ENCODE data around the gene GPR146. TPM values are rescaled to one million over a fixed set of nuclear protein-coding genes. Genes with fewer than 3 reads are reported as not detected.

The GPR146 gene
- total RNA-seq, 1 donor from 2014 or later: 0.79 TPM

DNA sequence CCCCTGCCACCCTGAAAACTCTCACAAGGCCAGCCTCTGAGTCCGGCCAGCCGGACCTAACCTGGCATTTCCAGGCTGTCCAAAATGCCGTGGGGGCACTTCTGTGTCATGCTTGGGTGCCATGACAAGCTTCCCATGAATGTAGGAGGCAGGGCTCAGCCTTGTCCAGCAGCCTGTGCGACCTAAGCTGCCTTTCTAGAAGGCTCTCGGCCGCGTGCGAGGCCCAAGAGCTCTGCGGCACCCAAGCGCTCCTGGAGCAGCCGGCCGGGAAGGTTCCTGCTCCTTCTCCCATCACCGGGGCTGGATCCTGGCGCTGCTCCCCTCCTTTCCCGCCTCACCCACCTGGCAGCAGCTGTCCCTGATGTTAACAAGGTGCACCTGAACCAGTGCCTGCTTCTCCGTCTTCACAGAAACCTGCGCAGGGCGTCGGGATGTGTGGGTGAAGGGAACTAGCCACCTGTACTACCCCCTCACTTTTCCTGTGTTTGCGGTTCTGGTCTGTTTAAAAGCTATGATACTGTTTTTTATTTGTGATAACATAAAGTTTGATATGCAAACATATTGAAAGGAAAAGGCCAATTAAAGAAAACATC lies 49.7 kb downstream of the GPR146 start:
- no peak overlapping the region for H2AFZ ChIP-seq (replicated peaks)
- no peaks in the 10 kb centered on the region for H3K4me1 ChIP-seq
- H3K27ac ChIP-seq: no peak overlapping the region
- H4K20me1 ChIP-seq (ENCODE audit: low read depth): peaks cover 13% of the 10 kb centered on the region
- no peaks in the 10 kb centered on the region for H3K27me3 ChIP-seq
- H3K4me3 ChIP-seq: no peak overlapping the region
- Mint-ChIP-seq H3K9me3 (no peaks in the 10 kb centered on the region), H3K4me1 (peaks cover 40% of the 10 kb centered on the region), H3K27ac (peak overlapping the region; percentile 64), H3K4me3 (no peak overlapping the region), H3K27me3 (ENCODE audit: insufficient read depth, low read depth) (peaks cover 12% of the 10 kb centered on the region), H3K36me3 (peaks cover 13% of the 10 kb centered on the region)
- no peaks in the 10 kb centered on the region for H3F3A ChIP-seq (ENCODE audit: low read depth)
- DNase-seq (ENCODE audit: low spot score): no peak
- no peak overlapping the region for H3K9ac ChIP-seq
- no peaks in the 10 kb centered on the region for H3K36me3 ChIP-seq
- H3K9me3 ChIP-seq (ENCODE audit: low read depth): no peaks in the 10 kb centered on the region
- no peak overlapping the region for H3K4me2 ChIP-seq
- TF ChIP-seq EZH2phosphoT487 (IDR thresholded peaks at IDR 0.05): no peak
- TF ChIP-seq, protein P1, sequence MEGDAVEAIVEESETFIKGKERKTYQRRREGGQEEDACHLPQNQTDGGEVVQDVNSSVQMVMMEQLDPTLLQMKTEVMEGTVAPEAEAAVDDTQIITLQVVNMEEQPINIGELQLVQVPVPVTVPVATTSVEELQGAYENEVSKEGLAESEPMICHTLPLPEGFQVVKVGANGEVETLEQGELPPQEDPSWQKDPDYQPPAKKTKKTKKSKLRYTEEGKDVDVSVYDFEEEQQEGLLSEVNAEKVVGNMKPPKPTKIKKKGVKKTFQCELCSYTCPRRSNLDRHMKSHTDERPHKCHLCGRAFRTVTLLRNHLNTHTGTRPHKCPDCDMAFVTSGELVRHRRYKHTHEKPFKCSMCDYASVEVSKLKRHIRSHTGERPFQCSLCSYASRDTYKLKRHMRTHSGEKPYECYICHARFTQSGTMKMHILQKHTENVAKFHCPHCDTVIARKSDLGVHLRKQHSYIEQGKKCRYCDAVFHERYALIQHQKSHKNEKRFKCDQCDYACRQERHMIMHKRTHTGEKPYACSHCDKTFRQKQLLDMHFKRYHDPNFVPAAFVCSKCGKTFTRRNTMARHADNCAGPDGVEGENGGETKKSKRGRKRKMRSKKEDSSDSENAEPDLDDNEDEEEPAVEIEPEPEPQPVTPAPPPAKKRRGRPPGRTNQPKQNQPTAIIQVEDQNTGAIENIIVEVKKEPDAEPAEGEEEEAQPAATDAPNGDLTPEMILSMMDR (IDR thresholded peaks at IDR 0.05): no peak
- no peak for TF ChIP-seq EZH2 (IDR thresholded peaks at IDR 0.05)
- H3K79me2 ChIP-seq (ENCODE audit: low read depth): peaks cover 12% of the 10 kb centered on the region

- H3K36me3 Mint-ChIP-seq: peaks cover 13% of the 10 kb centered on the region
Measured at GRCh38 chr7:1094870-1095269, 50.5 kb downstream of the GPR146 start.

DNA sequence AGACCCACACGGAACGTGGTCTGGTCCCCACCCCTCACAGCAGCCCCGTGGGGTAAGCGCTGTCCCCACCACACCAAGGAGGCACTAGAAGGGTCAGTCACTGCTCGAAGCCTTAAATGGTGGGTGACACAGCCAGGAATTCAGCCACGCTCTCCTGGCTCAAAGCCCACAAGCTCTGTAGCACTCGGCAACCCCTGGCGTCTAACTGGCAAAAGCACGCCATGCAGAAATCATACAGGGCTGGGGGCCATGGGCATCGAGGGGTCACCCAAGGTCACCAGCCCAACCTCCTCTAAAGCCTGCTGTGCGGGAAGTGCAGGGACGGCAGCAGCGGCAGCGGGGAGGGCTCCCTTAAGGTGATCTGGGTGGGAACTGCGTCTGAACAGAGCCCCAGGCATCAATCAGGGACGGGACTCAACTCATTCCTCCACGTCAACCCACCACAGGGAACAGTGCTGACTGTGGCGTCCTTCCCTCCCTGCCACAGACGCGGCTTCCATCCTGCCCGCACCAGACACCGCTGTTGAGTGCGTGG lies 51.3 kb downstream of the GPR146 start:
- Mint-ChIP-seq H3K27ac (peak overlapping the region; percentile 96), H3K4me3 (no peak overlapping the region), H3K27me3 (ENCODE audit: insufficient read depth, low read depth) (peaks cover 10% of the 10 kb centered on the region), H3K4me1 (peaks cover 46% of the 10 kb centered on the region), H3K9me3 (no peaks in the 10 kb centered on the region), H3K36me3 (peaks cover 13% of the 10 kb centered on the region)
- Histone ChIP-seq H3K36me3 (no peaks in the 10 kb centered on the region), H3K27me3 (no peaks in the 10 kb centered on the region), H2AFZ (replicated peaks) (no peak overlapping the region), H3K4me3 (no peak overlapping the region), H3K4me2 (no peak overlapping the region), H4K20me1 (ENCODE audit: low read depth) (peaks cover 13% of the 10 kb centered on the region), H3K27ac (no peak overlapping the region), H3K9ac (no peak overlapping the region), H3K4me1 (no peaks in the 10 kb centered on the region), H3F3A (ENCODE audit: low read depth) (peaks cover 3% of the 10 kb centered on the region), H3K79me2 (ENCODE audit: low read depth) (peaks cover 12% of the 10 kb centered on the region), H3K9me3 (ENCODE audit: low read depth) (no peaks in the 10 kb centered on the region)
- TF ChIP-seq EZH2 (IDR thresholded peaks at IDR 0.05): no peak
- DNase-seq (ENCODE audit: low spot score): no peak

More at GRCh38 chr7:1094870-1095269, 50.5 kb downstream of the GPR146 start:
- TF ChIP-seq EZH2 (IDR thresholded peaks at IDR 0.05) (no peak), EZH2phosphoT487 (IDR thresholded peaks at IDR 0.05) (no peak)
- TF ChIP-seq, protein P1 (IDR thresholded peaks at IDR 0.05): no peak
- H3K4me2 ChIP-seq: no peak overlapping the region
- peaks cover 3% of the 10 kb centered on the region for H3F3A ChIP-seq (ENCODE audit: low read depth)
- H3K36me3 ChIP-seq: no peaks in the 10 kb centered on the region
- H3K4me3 Mint-ChIP-seq: no peak overlapping the region
- no peak for DNase-seq (ENCODE audit: low spot score)
- no peaks in the 10 kb centered on the region for H3K4me1 ChIP-seq
- no peaks in the 10 kb centered on the region for H3K9me3 Mint-ChIP-seq
- H3K9ac ChIP-seq: no peak overlapping the region
- H4K20me1 ChIP-seq (ENCODE audit: low read depth): peaks cover 13% of the 10 kb centered on the region
- H3K4me1 Mint-ChIP-seq: peaks cover 46% of the 10 kb centered on the region
- H3K79me2 ChIP-seq (ENCODE audit: low read depth): peaks cover 12% of the 10 kb centered on the region
- H3K4me3 ChIP-seq: no peak overlapping the region
- H3K27ac ChIP-seq: no peak overlapping the region
- no peaks in the 10 kb centered on the region for H3K27me3 ChIP-seq
- peaks cover 10% of the 10 kb centered on the region for H3K27me3 Mint-ChIP-seq (ENCODE audit: insufficient read depth, low read depth)
- H3K27ac Mint-ChIP-seq: peak overlapping the region; percentile 64
- no peak overlapping the region for H2AFZ ChIP-seq (replicated peaks)
- no peaks in the 10 kb centered on the region for H3K9me3 ChIP-seq (ENCODE audit: low read depth)

Measured in neural progenitor cell (in vitro differentiated cells).